K562 (cell line): ENCODE results near the gene NR2F6. TPM values are rescaled to one million over a fixed set of nuclear protein-coding genes. Genes with fewer than 3 reads are reported as not detected.

Experiments used
- BDP1 ChIP-seq: IDR thresholded peaks from 3 replicates; pipeline ENCODE4 v1.6.1; 2011; ENCODE audit not compliant: insufficient read length, insufficient read depth
- CHD1 ChIP-seq: fragments of 200-600 bp; sonication (generic); IDR thresholded peaks from one replicate; pipeline ENCODE4 v1.6.1; 2012; ENCODE audit warnings: mild to moderate bottlenecking, moderate library complexity, low read length, inconsistent platforms
- ELF1 ChIP-seq: fragments of 200-800 bp; sonication (Bioruptor generic); IDR thresholded peaks from 2 replicates; pipeline ENCODE4 v1.6.1; 2016; ENCODE audit warnings: missing genetic modification characterization, missing compliant biosample characterization
- ERF ChIP-seq: fragments of 450-650 bp; formaldehyde crosslinking; IDR thresholded peaks from 2 replicates; pipeline ENCODE4 v1.4.0; 2020; ENCODE audit warnings: mild to moderate bottlenecking, mixed read lengths
- FOXJ2 ChIP-seq: fragments of 200-800 bp; sonication (Bioruptor generic); IDR thresholded peaks from 2 replicates; pipeline ENCODE4 v1.6.1; 2016; ENCODE audit warnings: missing genetic modification characterization, missing compliant biosample characterization
- FOXK2 ChIP-seq, 2 experiments: fragments of 450-650 bp; IDR thresholded peaks in 1 of 2; conservative IDR thresholded peaks in 1 of 2; 2 replicates each; pipeline ENCODE4 v1.6.1; 2016; ENCODE audit warnings: low read depth in 2 of 2, mild to moderate bottlenecking in 1 of 2
- HDAC8 ChIP-seq: fragments of 450-650 bp; IDR thresholded peaks from 2 replicates; pipeline ENCODE4 v1.6.1; 2016; ENCODE audit warnings: mild to moderate bottlenecking, missing genetic modification characterization, moderate library complexity, missing compliant biosample characterization
- HNRNPUL1 ChIP-seq: fragments of 200-400 bp; formaldehyde crosslinking; IDR thresholded peaks from 2 replicates; pipeline ENCODE4 v1.6.1; 2017; ENCODE audit warnings: low read length
- ILF3 ChIP-seq: fragments of 450-650 bp; IDR thresholded peaks from 2 replicates; pipeline ENCODE4 v1.6.1; 2018; ENCODE audit warnings: antibody characterized with exemption, mild to moderate bottlenecking, moderate library complexity, borderline replicate concordance
- NR2F6 ChIP-seq: fragments of 450-650 bp; formaldehyde crosslinking; IDR thresholded peaks from 2 replicates; pipeline ENCODE4 v1.4.0; 2020; ENCODE audit warnings: mild to moderate bottlenecking
- RHOXF2B ChIP-seq: fragments of 250-450 bp; sonication (Bioruptor Pico); conservative IDR thresholded peaks from 2 replicates; pipeline ENCODE4 v1.5.1; 2021
- SAP30 ChIP-seq: fragments of 200-600 bp; sonication (generic); IDR thresholded peaks from 2 replicates; pipeline ENCODE4 v1.6.1; 2012; ENCODE audit warnings: borderline replicate concordance, low read depth, mild to moderate bottlenecking, moderate library complexity, low read length, control low read depth, inconsistent platforms; ENCODE audit not compliant: insufficient read depth, poor library complexity, severe bottlenecking
- TAF7 ChIP-seq: fragments of 450-650 bp; IDR thresholded peaks from 2 replicates; pipeline ENCODE4 v1.6.1; 2016; ENCODE audit warnings: missing genetic modification characterization, missing compliant biosample characterization
- WHSC1 ChIP-seq: IDR thresholded peaks from one replicate; pipeline ENCODE4 v1.6.1; 2012; ENCODE audit warnings: low read length, control low read depth, inconsistent platforms
- XRCC3 ChIP-seq: fragments of 450-650 bp; IDR thresholded peaks from 2 replicates; pipeline ENCODE4 v1.6.1; 2017; ENCODE audit warnings: mild to moderate bottlenecking, moderate library complexity
- ZKSCAN8 ChIP-seq: fragments of 200-800 bp; sonication (Bioruptor generic); IDR thresholded peaks from 2 replicates; pipeline ENCODE4 v1.6.1; 2016; ENCODE audit warnings: missing genetic modification characterization, missing compliant biosample characterization
- ZNF263 ChIP-seq: sonication (generic); formaldehyde crosslinking; IDR thresholded peaks from 2 replicates; pipeline ENCODE4 v1.8.0; 2022; ENCODE audit warnings: mild to moderate bottlenecking, missing genetic modification reagents, borderline replicate concordance
- ZNF407 ChIP-seq: fragments of 450-650 bp; IDR thresholded peaks from 2 replicates; pipeline ENCODE4 v1.6.1; 2016; ENCODE audit warnings: low read depth
- polyA plus RNA-seq, 8 experiments: library from polyadenylated mRNA; depleted of rRNA in 4 of 8; stranded (reverse) in 5 of 8; unstranded in 3 of 8; fragments of >200 nt; fragmentation: Nextera tagmentation in 2 of 8; fragmentation: Illumina TruSeq in 1 of 8; extraction: Ambion mirVana in 2 of 8; extraction: Trizol in 1 of 8; gene quantifications; 2 replicates each; pipeline versions ENCODE4 v1.2.1 to v1.2.3, GENCODE V29; 2011 to 2014; ENCODE audit warnings: inconsistent platforms in 1 of 8, missing spikeins in 1 of 8
- total RNA-seq, 7 experiments: library from RNA; depleted of rRNA in 6 of 7; stranded (reverse); fragments of >200 nt in 6 of 7; fragmentation: Illumina TruSeq in 2 of 7; extraction: Trizol in 2 of 7; gene quantifications; 2 replicates each; pipeline versions ENCODE4 v1.2.1 to v1.2.3, GENCODE V29; 2011 to 2021; ENCODE audit warnings: low replicate concordance in 1 of 7
- TF ChIP-seq, protein P1 (sequence below): fragments of 450-650 bp; IDR thresholded peaks from 2 replicates; pipeline ENCODE4 v1.6.1; 2014; ENCODE audit warnings: low read depth, mild to moderate bottlenecking, moderate library complexity, borderline replicate concordance

NR2F6 gene
- total and polyA plus RNA-seq, 9 of the 15 experiments (the other 6 are each of a cell fraction or from before 2014, with no cell fraction given), result 0.76 to 97.5 (median 18.8) TPM

- TF ChIP-seq ZNF407 (no peak), ZKSCAN8 (CRISPR knock-in tag) (peak; percentile 100), BDP1 (no peak), HDAC8 (no peak), TAF7 (no peak), FOXK2 (conservative IDR thresholded peaks at IDR 0.05 in 1 of 2, IDR thresholded peaks at IDR 0.05 in 1 of 2; ENCODE audit: low read depth in 2 of 2) (no peak), HNRNPUL1 (no peak), NR2F6 (CRISPR knock-in tag) (no peak), ILF3 (no peak), SAP30 (peak; percentile 59), ERF (CRISPR knock-in tag) (no peak), FOXJ2 (no peak), XRCC3 (no peak), ELF1 (tag) (no peak), RHOXF2B (CRISPR knock-in tag) (no peak), CHD1 (peak; percentile 94), ZNF263 (CRISPR knock-in tag) (no peak), WHSC1 (no peak)
- TF ChIP-seq, protein P1, sequence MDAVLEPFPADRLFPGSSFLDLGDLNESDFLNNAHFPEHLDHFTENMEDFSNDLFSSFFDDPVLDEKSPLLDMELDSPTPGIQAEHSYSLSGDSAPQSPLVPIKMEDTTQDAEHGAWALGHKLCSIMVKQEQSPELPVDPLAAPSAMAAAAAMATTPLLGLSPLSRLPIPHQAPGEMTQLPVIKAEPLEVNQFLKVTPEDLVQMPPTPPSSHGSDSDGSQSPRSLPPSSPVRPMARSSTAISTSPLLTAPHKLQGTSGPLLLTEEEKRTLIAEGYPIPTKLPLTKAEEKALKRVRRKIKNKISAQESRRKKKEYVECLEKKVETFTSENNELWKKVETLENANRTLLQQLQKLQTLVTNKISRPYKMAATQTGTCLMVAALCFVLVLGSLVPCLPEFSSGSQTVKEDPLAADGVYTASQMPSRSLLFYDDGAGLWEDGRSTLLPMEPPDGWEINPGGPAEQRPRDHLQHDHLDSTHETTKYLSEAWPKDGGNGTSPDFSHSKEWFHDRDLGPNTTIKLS, result 0 out of 2 replicates have a peak, but pooled peaks have one; percentile 27
These were observed 843 bp downstream of the NR2F6 start (continued) for GRCh38 chr19:17244618-17245534.
